ENCODE data around the gene PREPL. TPM values are rescaled to one million over a fixed set of nuclear protein-coding genes. Genes with fewer than 3 reads are reported as not detected.
A peak's percentile ranks its signal among the peaks of the same experiment; 100 is the strongest.

Gene PREPL
- total RNA-seq, 1 experiment from 2014 or later: 43.0 TPM

DNA sequence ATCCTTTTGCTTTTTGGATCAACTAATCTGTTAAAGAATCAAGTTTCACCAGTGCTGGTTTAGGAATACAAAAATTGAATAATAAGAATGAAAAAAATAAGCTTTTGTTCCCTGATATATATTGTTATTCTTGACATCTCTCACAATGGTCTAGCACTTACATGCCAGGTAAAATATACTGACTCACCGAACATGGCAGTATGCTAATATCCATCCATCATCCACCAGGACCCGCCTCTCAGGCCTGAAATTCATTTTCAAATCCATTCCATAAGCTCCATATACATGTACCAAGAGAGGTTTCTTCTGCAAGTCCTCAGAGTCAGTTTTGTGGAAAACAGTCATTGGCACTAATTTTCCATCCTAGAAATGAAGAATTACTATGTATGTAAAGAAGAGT, 32.5 kb downstream of the PREPL start:
- H3K4me3 Mint-ChIP-seq (ENCODE audit: low read depth, unreplicated experiment): no peak overlapping the region
- H3K36me3 Mint-ChIP-seq (ENCODE audit: insufficient read depth, unreplicated experiment): peaks cover 49% of the 10 kb centered on the region
- no peaks in the 10 kb centered on the region for H3K27me3 Mint-ChIP-seq (ENCODE audit: unreplicated experiment)
- peaks cover 15% of the 10 kb centered on the region for H3K4me1 Mint-ChIP-seq (ENCODE audit: low read depth, unreplicated experiment)
- no peaks in the 10 kb centered on the region for H3K9me3 Mint-ChIP-seq (ENCODE audit: low read depth, unreplicated experiment)
- DNase-seq: no peak
- intact Hi-C loops (cut with micrococcal nuclease; ENCODE audit: unreplicated experiment): no loop called here
- TF ChIP-seq, protein P1, sequence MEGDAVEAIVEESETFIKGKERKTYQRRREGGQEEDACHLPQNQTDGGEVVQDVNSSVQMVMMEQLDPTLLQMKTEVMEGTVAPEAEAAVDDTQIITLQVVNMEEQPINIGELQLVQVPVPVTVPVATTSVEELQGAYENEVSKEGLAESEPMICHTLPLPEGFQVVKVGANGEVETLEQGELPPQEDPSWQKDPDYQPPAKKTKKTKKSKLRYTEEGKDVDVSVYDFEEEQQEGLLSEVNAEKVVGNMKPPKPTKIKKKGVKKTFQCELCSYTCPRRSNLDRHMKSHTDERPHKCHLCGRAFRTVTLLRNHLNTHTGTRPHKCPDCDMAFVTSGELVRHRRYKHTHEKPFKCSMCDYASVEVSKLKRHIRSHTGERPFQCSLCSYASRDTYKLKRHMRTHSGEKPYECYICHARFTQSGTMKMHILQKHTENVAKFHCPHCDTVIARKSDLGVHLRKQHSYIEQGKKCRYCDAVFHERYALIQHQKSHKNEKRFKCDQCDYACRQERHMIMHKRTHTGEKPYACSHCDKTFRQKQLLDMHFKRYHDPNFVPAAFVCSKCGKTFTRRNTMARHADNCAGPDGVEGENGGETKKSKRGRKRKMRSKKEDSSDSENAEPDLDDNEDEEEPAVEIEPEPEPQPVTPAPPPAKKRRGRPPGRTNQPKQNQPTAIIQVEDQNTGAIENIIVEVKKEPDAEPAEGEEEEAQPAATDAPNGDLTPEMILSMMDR (IDR thresholded peaks at IDR 0.05; ENCODE audit: unreplicated experiment): no peak
- H3K27ac Mint-ChIP-seq (ENCODE audit: unreplicated experiment): no peak overlapping the region
- BruUV-seq (replicated peaks): no TSS peak
- CTCF ChIA-PET: interaction anchor here (0.6 kb wide), 1 partner anchor 654 kb away, joined by 4 read pairs; no protein-coding TSS in a partner anchor

DNA sequence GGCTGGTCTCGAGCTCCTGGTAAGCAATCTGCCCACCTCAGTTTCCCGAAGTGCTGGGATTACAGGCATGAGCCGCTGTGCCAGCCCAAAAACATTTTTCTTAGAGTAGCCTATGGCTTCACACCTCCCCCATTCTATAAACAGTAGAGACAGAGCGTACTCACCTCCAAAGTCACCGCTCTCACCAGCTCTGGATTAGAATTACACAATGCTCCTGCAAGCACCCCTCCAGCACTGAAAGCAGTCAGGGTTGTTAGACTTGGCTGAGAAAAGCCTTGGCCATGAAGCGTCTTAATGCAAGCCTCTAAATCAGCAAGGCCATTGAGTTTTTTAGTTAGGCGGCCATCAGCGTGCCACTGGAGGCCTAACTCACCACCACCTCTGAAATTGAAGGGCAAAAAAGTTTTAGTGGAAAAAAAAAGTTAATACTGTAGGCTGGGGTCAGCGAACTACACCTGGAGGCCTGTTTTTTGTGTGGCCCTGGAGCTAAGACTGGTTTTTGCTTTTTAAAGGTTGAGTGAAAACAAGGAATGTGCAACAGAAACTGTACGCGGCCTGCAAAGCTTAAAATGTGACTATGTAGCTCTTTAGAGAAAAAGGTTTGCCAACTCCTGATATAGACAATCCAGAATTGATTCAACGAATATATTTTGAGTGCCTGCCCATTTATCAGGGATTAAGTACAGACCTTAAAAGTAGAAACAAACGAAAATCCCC, 34.6 kb downstream of the PREPL start:
- H3K27ac Mint-ChIP-seq (ENCODE audit: unreplicated experiment): no peak overlapping the region
- no peaks in the 10 kb centered on the region for H3K9me3 Mint-ChIP-seq (ENCODE audit: low read depth, unreplicated experiment)
- intact Hi-C loops (cut with micrococcal nuclease; ENCODE audit: unreplicated experiment): no loop called here
- peaks cover 54% of the 10 kb centered on the region for H3K36me3 Mint-ChIP-seq (ENCODE audit: insufficient read depth, unreplicated experiment)
- no TSS peak for BruUV-seq (replicated peaks)
- H3K27me3 Mint-ChIP-seq (ENCODE audit: unreplicated experiment): no peaks in the 10 kb centered on the region
- TF ChIP-seq, protein P1 (IDR thresholded peaks at IDR 0.05; ENCODE audit: unreplicated experiment): no peak
- peaks cover 15% of the 10 kb centered on the region for H3K4me1 Mint-ChIP-seq (ENCODE audit: low read depth, unreplicated experiment)
- CTCF ChIA-PET: no interaction called here
- DNase-seq: no peak
- H3K4me3 Mint-ChIP-seq (ENCODE audit: low read depth, unreplicated experiment): no peak overlapping the region

DNA sequence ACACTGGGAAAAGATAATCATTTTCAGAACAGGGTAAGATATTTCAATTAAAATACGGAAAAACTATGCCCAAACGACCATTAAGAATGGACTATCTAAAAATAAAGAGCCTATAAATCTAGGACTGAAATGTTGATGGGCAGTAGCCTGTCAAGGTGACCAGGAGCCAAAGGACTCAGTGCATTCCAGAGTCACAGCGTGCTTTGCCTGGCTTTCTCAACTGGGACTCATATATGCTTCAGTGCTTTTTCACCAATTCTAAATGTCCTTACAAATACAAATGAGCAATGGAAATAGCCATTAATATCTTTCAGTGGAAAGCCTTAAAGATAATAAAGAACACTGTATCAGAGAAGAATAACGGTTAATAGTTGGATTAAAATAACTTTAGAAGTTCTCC, 35.4 kb downstream of the PREPL start:
- H3K9me3 Mint-ChIP-seq (ENCODE audit: low read depth, unreplicated experiment): no peaks in the 10 kb centered on the region
- intact Hi-C loops (cut with micrococcal nuclease; ENCODE audit: unreplicated experiment): no loop called here
- CTCF ChIA-PET: no interaction called here
- DNase-seq: no peak
- BruUV-seq (replicated peaks): no TSS peak
- H3K36me3 Mint-ChIP-seq (ENCODE audit: insufficient read depth, unreplicated experiment): peaks cover 52% of the 10 kb centered on the region
- H3K27ac Mint-ChIP-seq (ENCODE audit: unreplicated experiment): no peak overlapping the region
- TF ChIP-seq, protein P1 (IDR thresholded peaks at IDR 0.05; ENCODE audit: unreplicated experiment): no peak
- H3K4me1 Mint-ChIP-seq (ENCODE audit: low read depth, unreplicated experiment): peaks cover 15% of the 10 kb centered on the region
- no peaks in the 10 kb centered on the region for H3K27me3 Mint-ChIP-seq (ENCODE audit: unreplicated experiment)
- no peak overlapping the region for H3K4me3 Mint-ChIP-seq (ENCODE audit: low read depth, unreplicated experiment)

DNA sequence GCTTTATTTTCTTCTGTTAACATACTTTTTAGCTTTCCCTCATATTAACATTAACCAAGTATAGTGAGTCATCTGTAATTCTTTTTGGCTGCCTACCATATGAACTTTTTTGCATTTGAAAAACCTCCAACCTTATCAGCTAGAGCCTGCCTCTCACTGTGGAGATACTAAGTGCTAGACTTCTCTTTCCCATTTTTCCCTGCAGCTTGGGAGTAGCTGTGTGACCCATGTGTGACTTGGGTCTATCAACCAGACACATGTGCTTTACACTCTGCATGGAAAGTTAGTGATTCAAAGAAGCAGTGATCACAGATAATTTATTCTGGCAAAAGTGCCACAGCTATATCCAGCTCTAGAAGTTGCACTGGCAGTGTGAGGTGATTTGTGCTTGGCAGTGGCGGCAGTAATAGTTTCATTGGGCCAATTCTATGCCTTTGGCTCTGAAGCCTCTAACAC, 36.3 kb downstream of the PREPL start:
- no peak for DNase-seq
- no peaks in the 10 kb centered on the region for H3K27me3 Mint-ChIP-seq (ENCODE audit: unreplicated experiment)
- H3K4me3 Mint-ChIP-seq (ENCODE audit: low read depth, unreplicated experiment): peak overlapping the region; percentile 39
- CTCF ChIA-PET: interaction anchor here (1.0 kb wide), 1 partner anchor 281 kb away, joined by 3 read pairs; no protein-coding TSS in a partner anchor
- intact Hi-C loops (cut with micrococcal nuclease; ENCODE audit: unreplicated experiment): no loop called here
- H3K36me3 Mint-ChIP-seq (ENCODE audit: insufficient read depth, unreplicated experiment): peaks cover 52% of the 10 kb centered on the region
- H3K27ac Mint-ChIP-seq (ENCODE audit: unreplicated experiment): peak overlapping the region; percentile 36
- BruUV-seq (replicated peaks): no TSS peak
- no peaks in the 10 kb centered on the region for H3K9me3 Mint-ChIP-seq (ENCODE audit: low read depth, unreplicated experiment)
- H3K4me1 Mint-ChIP-seq (ENCODE audit: low read depth, unreplicated experiment): peaks cover 15% of the 10 kb centered on the region
- TF ChIP-seq, protein P1 (IDR thresholded peaks at IDR 0.05; ENCODE audit: unreplicated experiment): no peak

Measured in Calu3 (cell line).